ENCODE results near the gene NRCAM. TPM values are rescaled to one million over a fixed set of nuclear protein-coding genes. Genes with fewer than 3 reads are reported as not detected.

Gene NRCAM
- total and polyA plus RNA-seq, 10 of the 15 experiments (the other 5 are each of a cell fraction or from before 2014, with no cell fraction given): 0.30 to 2.0 (median 1.0) TPM

DNA sequence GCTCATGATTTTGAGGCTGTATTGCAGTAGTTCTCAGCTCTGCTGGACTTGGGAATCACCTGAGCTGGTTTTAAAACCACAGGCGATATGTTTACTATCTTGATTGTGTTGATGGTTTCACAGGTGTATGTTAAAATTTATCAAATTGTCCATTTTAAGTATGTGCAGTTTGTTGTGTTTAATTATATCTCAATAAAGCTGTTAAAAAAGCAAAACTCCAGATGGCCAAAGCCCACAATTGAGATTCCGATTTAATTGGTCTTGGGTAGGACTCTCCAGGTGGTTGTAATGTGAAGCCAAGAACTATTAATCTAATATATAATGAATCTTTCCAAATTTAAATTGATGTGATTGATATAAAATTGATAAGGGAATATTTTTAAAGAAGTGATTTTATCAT lies 48.6 kb downstream of the NRCAM start:
- TF ChIP-seq, protein P1, sequence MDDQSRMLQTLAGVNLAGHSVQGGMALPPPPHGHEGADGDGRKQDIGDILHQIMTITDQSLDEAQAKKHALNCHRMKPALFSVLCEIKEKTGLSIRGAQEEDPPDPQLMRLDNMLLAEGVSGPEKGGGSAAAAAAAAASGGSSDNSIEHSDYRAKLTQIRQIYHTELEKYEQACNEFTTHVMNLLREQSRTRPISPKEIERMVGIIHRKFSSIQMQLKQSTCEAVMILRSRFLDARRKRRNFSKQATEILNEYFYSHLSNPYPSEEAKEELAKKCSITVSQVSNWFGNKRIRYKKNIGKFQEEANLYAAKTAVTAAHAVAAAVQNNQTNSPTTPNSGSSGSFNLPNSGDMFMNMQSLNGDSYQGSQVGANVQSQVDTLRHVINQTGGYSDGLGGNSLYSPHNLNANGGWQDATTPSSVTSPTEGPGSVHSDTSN (IDR thresholded peaks at IDR 0.05; ENCODE audit: insufficient replicate concordance, low read depth, low read length): no peak
- no peak for TF ChIP-seq ZNF217 (IDR thresholded peaks at IDR 0.05)
- no peak for TF ChIP-seq FOS (IDR thresholded peaks at IDR 0.05; ENCODE audit: borderline replicate concordance, extremely low read depth, insufficient read length)
- TF ChIP-seq GABPA (IDR thresholded peaks at IDR 0.05; ENCODE audit: low read depth): no peak
- TF ChIP-seq MXI1 (IDR thresholded peaks at IDR 0.05; ENCODE audit: low read depth, low read length): no peak
- intact Hi-C loops (cut with micrococcal nuclease; ENCODE audit: unreplicated experiment): no loop called here
- ChIA-PET SMC1A (ENCODE audit: uncharacterized antibody, unreplicated experiment) (interaction anchor here (0.5 to 1.9 kb wide), 4 partner anchors 12 to 89 kb away, joined by 3 to 6 read pairs (median 3); no protein-coding TSS in a partner anchor), POLR2A (no interaction called here), RAD21 (ENCODE audit: unreplicated experiment) (no interaction called here), CTCF (interaction anchor here (1.3 kb wide), 1 partner anchor 52 kb away, joined by 3 read pairs; no protein-coding TSS in a partner anchor)
- 26% methylated on average over 2 of the region's 2 CpGs for WGBS (ENCODE audit: insufficient coverage, insufficient replicate concordance, low lambda C conversion rate, missing lambda C conversion rate)
- H3K4me1 ChIP-seq (ENCODE audit: control insufficient read depth, insufficient read depth, low read length): no peaks in the 10 kb centered on the region
- no peak overlapping the region for H3K4me2 ChIP-seq (ENCODE audit: control insufficient read depth, insufficient read depth)
- H3K79me2 ChIP-seq (ENCODE audit: control insufficient read depth, insufficient read depth, low read length): no peaks in the 10 kb centered on the region
- H3K27ac ChIP-seq (ENCODE audit: control insufficient read depth, insufficient read depth): no peak overlapping the region
- H2AFZ ChIP-seq (ENCODE audit: control insufficient read depth, low read depth, low read length): no peak overlapping the region
- H4K20me1 ChIP-seq (ENCODE audit: control insufficient read depth, insufficient read depth): no peaks in the 10 kb centered on the region
- FAIRE-seq (no peak), DNase-seq (ENCODE audit: low read depth, low spot score) (no peak), ATAC-seq (no peak)
- H3K9me3 ChIP-seq (replicated peaks; ENCODE audit: control insufficient read depth, insufficient read depth, low read length): no peaks in the 10 kb centered on the region
- in situ Hi-C loops (cut with MboI): no loop called here
- no peak overlapping the region for H3K9ac ChIP-seq (ENCODE audit: control insufficient read depth, insufficient read depth, low read length)
- no peak overlapping the region for H3K4me3 ChIP-seq
- no TSS peak for BruUV-seq (replicated peaks)
- H3K27me3 ChIP-seq (replicated peaks in 1 of 2; ENCODE audit: control insufficient read depth in 2 of 2, insufficient read depth in 2 of 2, low read length in 1 of 2): no peaks in the 10 kb centered on the region; a peak in 3 of 4 replicates
- no peaks in the 10 kb centered on the region for H3K36me3 ChIP-seq (ENCODE audit: control insufficient read depth in 2 of 2, insufficient read depth in 2 of 2, low read length in 1 of 2)

DNA sequence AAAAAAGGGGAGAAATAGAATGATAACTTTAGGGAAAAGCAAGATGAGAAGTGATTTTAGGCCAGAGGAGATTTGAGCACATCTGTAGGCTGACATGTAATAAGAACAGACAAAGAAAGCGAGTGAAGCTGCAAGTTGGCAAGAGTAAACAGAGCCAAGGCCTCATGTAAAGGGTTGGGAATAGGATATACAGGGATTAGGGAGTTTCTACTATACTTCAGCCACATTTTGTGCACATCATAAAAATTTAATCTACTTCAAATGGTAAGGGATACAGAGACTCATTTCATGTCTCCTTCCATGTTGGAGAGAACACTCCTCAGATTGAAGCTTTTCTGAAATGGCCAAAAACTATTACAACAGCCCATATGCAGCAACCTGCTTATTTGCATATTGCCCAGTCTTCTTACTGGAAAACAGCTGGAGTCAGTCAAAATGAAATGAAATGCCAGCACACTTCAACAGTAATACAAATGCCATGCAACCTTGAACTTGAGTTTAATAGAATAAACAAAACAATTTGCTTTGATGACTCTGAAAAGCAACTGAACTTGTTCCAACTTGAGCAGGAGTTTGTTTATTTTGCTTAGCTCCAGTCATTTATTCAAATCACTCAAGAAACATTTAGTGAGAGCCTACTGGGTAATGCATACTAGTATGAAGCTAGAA lies 49.9 kb downstream of the NRCAM start:
- DNase-seq (ENCODE audit: low read depth, low spot score) (no peak), FAIRE-seq (no peak), ATAC-seq (no peak)
- Histone ChIP-seq H3K27ac (ENCODE audit: control insufficient read depth, insufficient read depth) (no peak overlapping the region), H3K9me3 (replicated peaks; ENCODE audit: control insufficient read depth, insufficient read depth, low read length) (no peaks in the 10 kb centered on the region), H3K4me3 (no peak overlapping the region), H3K27me3 (replicated peaks in 1 of 2; ENCODE audit: control insufficient read depth in 2 of 2, insufficient read depth in 2 of 2, low read length in 1 of 2) (no peaks in the 10 kb centered on the region; a peak in 2 of 4 replicates), H2AFZ (ENCODE audit: control insufficient read depth, low read depth, low read length) (no peak overlapping the region), H3K4me2 (ENCODE audit: control insufficient read depth, insufficient read depth) (no peak overlapping the region), H3K36me3 (ENCODE audit: control insufficient read depth in 2 of 2, insufficient read depth in 2 of 2, low read length in 1 of 2) (no peaks in the 10 kb centered on the region), H3K9ac (ENCODE audit: control insufficient read depth, insufficient read depth, low read length) (no peak overlapping the region), H3K79me2 (ENCODE audit: control insufficient read depth, insufficient read depth, low read length) (no peaks in the 10 kb centered on the region), H3K4me1 (ENCODE audit: control insufficient read depth, insufficient read depth, low read length) (no peaks in the 10 kb centered on the region), H4K20me1 (ENCODE audit: control insufficient read depth, insufficient read depth) (no peaks in the 10 kb centered on the region)
- ChIA-PET RAD21 (ENCODE audit: unreplicated experiment) (no interaction called here), POLR2A (interaction anchor here (0.5 kb wide), 1 partner anchor 112 kb away, joined by 6 read pairs; no protein-coding TSS in a partner anchor), CTCF (no interaction called here), SMC1A (ENCODE audit: uncharacterized antibody, unreplicated experiment) (interaction anchor here (0.8 kb wide), 1 partner anchor 53 kb away, joined by 4 read pairs; no protein-coding TSS in a partner anchor)
- 23% methylated on average over 1 of the region's 1 CpG for WGBS (ENCODE audit: insufficient coverage, insufficient replicate concordance, low lambda C conversion rate, missing lambda C conversion rate)
- in situ Hi-C loops (cut with MboI) (no loop called here), intact Hi-C loops (cut with micrococcal nuclease; ENCODE audit: unreplicated experiment) (no loop called here)
- BruUV-seq (replicated peaks): no TSS peak
- TF ChIP-seq STAT3 (IDR thresholded peaks at IDR 0.05; ENCODE audit: low read depth, low read length) (no peak), CREM (IDR thresholded peaks at IDR 0.05; ENCODE audit: low read depth) (no peak), CEBPB (IDR thresholded peaks at IDR 0.05; ENCODE audit: borderline replicate concordance in 1 of 2, low read depth in 2 of 2, low read length in 2 of 2) (no peak), RAD21 (IDR thresholded peaks at IDR 0.05; ENCODE audit: insufficient read depth, low read depth, low read length) (no peak)
- TF ChIP-seq, protein P2, sequence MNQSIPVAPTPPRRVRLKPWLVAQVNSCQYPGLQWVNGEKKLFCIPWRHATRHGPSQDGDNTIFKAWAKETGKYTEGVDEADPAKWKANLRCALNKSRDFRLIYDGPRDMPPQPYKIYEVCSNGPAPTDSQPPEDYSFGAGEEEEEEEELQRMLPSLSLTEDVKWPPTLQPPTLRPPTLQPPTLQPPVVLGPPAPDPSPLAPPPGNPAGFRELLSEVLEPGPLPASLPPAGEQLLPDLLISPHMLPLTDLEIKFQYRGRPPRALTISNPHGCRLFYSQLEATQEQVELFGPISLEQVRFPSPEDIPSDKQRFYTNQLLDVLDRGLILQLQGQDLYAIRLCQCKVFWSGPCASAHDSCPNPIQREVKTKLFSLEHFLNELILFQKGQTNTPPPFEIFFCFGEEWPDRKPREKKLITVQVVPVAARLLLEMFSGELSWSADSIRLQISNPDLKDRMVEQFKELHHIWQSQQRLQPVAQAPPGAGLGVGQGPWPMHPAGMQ (IDR thresholded peaks at IDR 0.05; ENCODE audit: borderline replicate concordance): no peak
